DOHH2 (cell line): ENCODE measurements around the gene BAD.

Source experiments
- H3F3A ChIP-seq: fragments of 200-600 bp; sonication (generic), shearing (Covaris generic); 2 replicates; pipeline ENCODE4 v1.6.0; 2016; ENCODE audit warnings: antibody characterized with exemption, mild to moderate bottlenecking; ENCODE audit not compliant: control insufficient read depth, insufficient read depth
- H3K27ac ChIP-seq: fragments of 200-600 bp; sonication (generic); 2 replicates; pipeline ENCODE4 v1.5.1; 2014; ENCODE audit warnings: low read depth, mild to moderate bottlenecking, low read length, moderate library complexity
- H3K27me3 ChIP-seq: fragments of 200-600 bp; sonication (generic); 2 replicates; pipeline ENCODE4 v1.6.1; 2014; ENCODE audit warnings: mild to moderate bottlenecking, low read length, mixed read lengths; ENCODE audit not compliant: control insufficient read depth
- H3K36me3 ChIP-seq: fragments of 200-600 bp; sonication (generic); 2 replicates; pipeline ENCODE4 v1.6.1; 2014; ENCODE audit warnings: mild to moderate bottlenecking, low read length, moderate library complexity, mixed read lengths; ENCODE audit not compliant: control insufficient read depth
- H3K4me1 ChIP-seq: fragments of 200-600 bp; sonication (generic); 2 replicates; pipeline ENCODE4 v1.6.1; 2014; ENCODE audit warnings: mild to moderate bottlenecking, low read length, mixed read lengths; ENCODE audit not compliant: control insufficient read depth
- H3K4me2 ChIP-seq: fragments of 200-600 bp; sonication (generic); 2 replicates; pipeline ENCODE4 v1.6.0; 2014; ENCODE audit warnings: mild to moderate bottlenecking, low read length, moderate library complexity
- H3K4me3 ChIP-seq: fragments of 200-600 bp; sonication (generic); 2 replicates; pipeline ENCODE4 v1.5.1; 2014; ENCODE audit warnings: mild to moderate bottlenecking, low read length, mixed read lengths
- H3K79me2 ChIP-seq: fragments of 200-600 bp; sonication (generic); 2 replicates; pipeline ENCODE4 v1.6.1; 2014; ENCODE audit warnings: mild to moderate bottlenecking, low read length, mixed read lengths; ENCODE audit not compliant: control insufficient read depth
- H3K9me2 ChIP-seq: fragments of 200-600 bp; sonication (generic); replicated peaks from 2 replicates; pipeline ENCODE4 v1.6.1; 2014; ENCODE audit warnings: mild to moderate bottlenecking, low read length, mixed read lengths; ENCODE audit not compliant: control insufficient read depth
- H3K9me3 ChIP-seq: fragments of 200-600 bp; sonication (generic); 2 replicates; pipeline ENCODE4 v1.6.1; 2014; ENCODE audit warnings: antibody characterized with exemption, low read length, mixed read lengths; ENCODE audit not compliant: control insufficient read depth, insufficient read depth
- H4K20me1 ChIP-seq: fragments of 200-600 bp; sonication (generic); 2 replicates; pipeline ENCODE4 v1.6.0; 2014; ENCODE audit warnings: low read depth, mild to moderate bottlenecking, antibody characterized with exemption, low read length, moderate library complexity; ENCODE audit not compliant: control insufficient read depth, insufficient read depth
- CTCF ChIP-seq: fragments of 200-600 bp; sonication (generic); IDR thresholded peaks from one replicate; pipeline ENCODE4 v1.5.1; 2014; ENCODE audit warnings: antibody characterized with exemption, mild to moderate bottlenecking, low read depth, low read length; ENCODE audit not compliant: poor library complexity, severe bottlenecking
- EZH2phosphoT487 ChIP-seq: fragments of 200-600 bp; sonication (generic); IDR thresholded peaks from 2 replicates; pipeline ENCODE4 v1.6.1; 2017; ENCODE audit warnings: borderline replicate concordance, mild to moderate bottlenecking, antibody characterized with exemption, low read length, moderate library complexity, mixed read lengths

The BAD gene

DNA sequence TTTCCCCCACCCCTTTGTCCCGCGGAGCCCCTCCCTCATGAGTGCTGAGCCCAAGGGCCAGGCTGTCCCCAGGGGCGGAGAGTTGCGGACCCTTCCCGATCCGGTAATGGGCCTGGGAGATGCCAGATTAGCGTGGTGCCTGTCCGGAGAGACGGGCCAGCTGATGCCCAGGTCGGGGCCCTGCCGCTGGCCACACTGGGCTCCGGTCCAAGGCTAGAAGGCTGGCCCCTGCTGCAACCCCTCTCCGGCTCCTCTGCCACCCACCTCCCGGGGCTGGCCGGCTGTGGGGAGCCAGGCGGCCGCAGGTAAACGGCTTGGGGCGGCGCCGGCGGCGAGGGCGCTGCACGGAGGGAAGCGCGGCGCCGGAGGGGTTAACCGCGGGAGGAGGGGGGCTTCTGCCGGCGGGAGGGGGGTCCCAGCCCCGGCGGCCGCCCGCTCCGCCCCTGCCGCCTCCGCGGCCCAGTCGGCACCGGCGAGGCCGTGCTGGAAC is 6.8 kb upstream of the BAD start, which contains the start of gene KCNK4:
TSS of gene KCNK4 (plus strand) at position 41 of the 490 bp plus-strand sequence. CDS start 1,717 bp downstream, outside the sequence.
- H3F3A ChIP-seq = no peaks in the 10 kb centered on the region

DNA sequence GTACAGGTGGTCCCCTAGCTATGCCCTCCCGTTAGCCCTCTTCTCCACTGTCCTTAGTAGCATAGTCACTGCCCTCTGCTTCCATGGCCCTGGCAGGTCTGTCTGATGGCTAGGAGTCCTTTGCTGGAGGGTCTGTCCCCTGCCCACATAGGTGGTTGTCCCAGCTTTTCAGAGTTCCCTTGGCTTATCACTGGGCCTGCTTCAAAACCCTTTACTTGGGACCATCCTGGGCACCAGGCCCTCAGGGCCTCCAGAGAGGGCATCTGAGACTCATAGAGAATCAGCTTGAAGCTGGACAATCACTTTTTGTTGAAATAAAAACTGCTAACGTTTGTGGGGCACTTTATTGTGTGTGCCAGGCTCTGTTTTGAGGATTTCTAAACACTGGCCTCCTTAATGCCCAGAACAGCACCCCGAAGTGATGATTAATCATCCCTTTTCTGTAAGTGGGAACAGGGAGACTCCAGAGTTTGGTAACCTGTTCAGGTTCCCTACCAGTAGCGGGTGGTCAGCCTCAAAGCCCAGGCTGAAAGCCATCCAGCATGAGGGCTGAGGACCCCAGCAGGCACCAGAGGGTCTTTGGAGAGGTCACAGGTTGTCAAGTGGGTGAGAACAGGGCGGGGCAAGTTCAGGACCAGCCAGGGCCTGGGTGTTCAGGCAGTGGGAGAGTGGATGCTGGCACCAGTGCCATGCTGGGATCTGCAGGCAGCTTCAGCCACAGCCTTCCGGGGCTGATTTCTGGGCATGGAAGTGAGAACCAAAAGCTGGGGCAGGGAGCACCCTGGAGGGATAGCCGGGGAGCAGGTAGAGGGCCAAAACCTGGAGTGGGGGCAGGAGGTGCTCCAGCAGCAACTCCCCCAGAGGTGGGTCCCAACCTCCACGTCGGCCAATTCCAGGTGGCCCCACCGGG is 6.1 kb upstream of the BAD start:
- H3K4me3 ChIP-seq = no peak overlapping the region
- no peaks in the 10 kb centered on the region for H3K36me3 ChIP-seq
- peaks cover 44% of the 10 kb centered on the region for H3K27me3 ChIP-seq
- H3K9me3 ChIP-seq = no peaks in the 10 kb centered on the region
- peaks cover 9% of the 10 kb centered on the region for H3K4me1 ChIP-seq
- no peak overlapping the region for H3K27ac ChIP-seq
- H4K20me1 ChIP-seq = no peaks in the 10 kb centered on the region
- H3K79me2 ChIP-seq = no peaks in the 10 kb centered on the region; the same call in 1 of the 2 replicates
- TF ChIP-seq EZH2phosphoT487 = no peak
- TF ChIP-seq CTCF = no peak
- no peaks in the 10 kb centered on the region for H3F3A ChIP-seq
- no peak overlapping the region for H3K4me2 ChIP-seq
- no peaks in the 10 kb centered on the region for H3K9me2 ChIP-seq

More for the DNA sequence above, 6.8 kb upstream of the BAD start, which contains the start of gene KCNK4:
- no peaks in the 10 kb centered on the region for H3K9me2 ChIP-seq
- no peaks in the 10 kb centered on the region for H3K79me2 ChIP-seq
- H3K27me3 ChIP-seq = peaks cover 51% of the 10 kb centered on the region
- no peaks in the 10 kb centered on the region for H3K9me3 ChIP-seq
- no peak within 1 kb of the TSS for H3K4me3 ChIP-seq
- no peaks in the 10 kb centered on the region for H3K36me3 ChIP-seq
- H3K4me1 ChIP-seq = peaks cover 5% of the 10 kb centered on the region
- H3K27ac ChIP-seq = no peak within 1 kb of the TSS
- H4K20me1 ChIP-seq = no peaks in the 10 kb centered on the region
- TF ChIP-seq EZH2phosphoT487 (no peak), CTCF (no peak)
- H3K4me2 ChIP-seq = no peak within 1 kb of the TSS

GRCh38 chr11:64289002-64289564 is 4.6 kb upstream of the BAD start:
- peaks cover 2% of the 10 kb centered on the region for H3K79me2 ChIP-seq
- no peak overlapping the region for H3K27ac ChIP-seq
- H3K4me1 ChIP-seq = peaks cover 11% of the 10 kb centered on the region
- H3F3A ChIP-seq = peaks cover 2% of the 10 kb centered on the region; the same call in 1 of the 2 replicates
- TF ChIP-seq EZH2phosphoT487 (no peak), CTCF (no peak)
- no peaks in the 10 kb centered on the region for H4K20me1 ChIP-seq
- peaks cover 31% of the 10 kb centered on the region for H3K27me3 ChIP-seq
- H3K9me2 ChIP-seq = no peaks in the 10 kb centered on the region
- H3K36me3 ChIP-seq = no peaks in the 10 kb centered on the region
- no peak overlapping the region for H3K4me2 ChIP-seq
- H3K4me3 ChIP-seq = no peak overlapping the region
- H3K9me3 ChIP-seq = no peaks in the 10 kb centered on the region
